ENCODE measurements around the gene SMARCD2. TPM values are rescaled to one million over a fixed set of nuclear protein-coding genes. Genes with fewer than 3 reads are reported as not detected.
A peak's percentile ranks its signal among the peaks of the same experiment; 100 is the strongest.

The SMARCD2 gene
- total RNA-seq, 1 experiment from 2014 or later: 50.6 TPM

GRCh38 chr17:63833026-63833740 is 9.3 kb downstream of the SMARCD2 start:
- H3K4me3 Mint-ChIP-seq (ENCODE audit: low read depth, unreplicated experiment): no peak overlapping the region
- peaks cover 25% of the 10 kb centered on the region for H3K36me3 Mint-ChIP-seq (ENCODE audit: insufficient read depth, unreplicated experiment)
- H3K9me3 Mint-ChIP-seq (ENCODE audit: low read depth, unreplicated experiment): no peaks in the 10 kb centered on the region
- no peaks in the 10 kb centered on the region for H3K27me3 Mint-ChIP-seq (ENCODE audit: unreplicated experiment)
- BruUV-seq (replicated peaks): no TSS peak
- DNase-seq: no peak
- peaks cover 11% of the 10 kb centered on the region for H3K4me1 Mint-ChIP-seq (ENCODE audit: low read depth, unreplicated experiment)
- CTCF ChIA-PET: no interaction called here
- no peak overlapping the region for H3K27ac Mint-ChIP-seq (ENCODE audit: unreplicated experiment)
- no peak for TF ChIP-seq CTCF (IDR thresholded peaks at IDR 0.05; ENCODE audit: unreplicated experiment)
- intact Hi-C loops (cut with micrococcal nuclease; ENCODE audit: unreplicated experiment): no loop called here

- Mint-ChIP-seq H3K4me3 (ENCODE audit: low read depth, unreplicated experiment) (no peak overlapping the region), H3K4me1 (ENCODE audit: low read depth, unreplicated experiment) (peaks cover 11% of the 10 kb centered on the region), H3K27me3 (ENCODE audit: unreplicated experiment) (no peaks in the 10 kb centered on the region), H3K9me3 (ENCODE audit: low read depth, unreplicated experiment) (no peaks in the 10 kb centered on the region), H3K36me3 (ENCODE audit: insufficient read depth, unreplicated experiment) (peaks cover 32% of the 10 kb centered on the region), H3K27ac (ENCODE audit: unreplicated experiment) (no peak overlapping the region)
- no peak for DNase-seq
- TF ChIP-seq CTCF (IDR thresholded peaks at IDR 0.05; ENCODE audit: unreplicated experiment): no peak
- BruUV-seq (replicated peaks): TSS peak; percentile 31
- CTCF ChIA-PET: no interaction called here
- intact Hi-C loops (cut with micrococcal nuclease; ENCODE audit: unreplicated experiment): no loop called here
Measured at GRCh38 chr17:63832455-63832854, 10.0 kb downstream of the SMARCD2 start.

GRCh38 chr17:63832014-63832413 is 10.5 kb downstream of the SMARCD2 start:
- DNase-seq: no peak
- H3K4me3 Mint-ChIP-seq (ENCODE audit: low read depth, unreplicated experiment): no peak overlapping the region

GRCh38 chr17:63831505-63831904 is 11.0 kb downstream of the SMARCD2 start:
- BruUV-seq (replicated peaks): no TSS peak
- peaks cover 11% of the 10 kb centered on the region for H3K4me1 Mint-ChIP-seq (ENCODE audit: low read depth, unreplicated experiment)
- peaks cover 42% of the 10 kb centered on the region for H3K36me3 Mint-ChIP-seq (ENCODE audit: insufficient read depth, unreplicated experiment)
- H3K9me3 Mint-ChIP-seq (ENCODE audit: low read depth, unreplicated experiment): no peaks in the 10 kb centered on the region
- CTCF ChIA-PET: no interaction called here
- no peaks in the 10 kb centered on the region for H3K27me3 Mint-ChIP-seq (ENCODE audit: unreplicated experiment)
- no peak overlapping the region for H3K27ac Mint-ChIP-seq (ENCODE audit: unreplicated experiment)
- H3K4me3 Mint-ChIP-seq (ENCODE audit: low read depth, unreplicated experiment): no peak overlapping the region
- no peak for TF ChIP-seq CTCF (IDR thresholded peaks at IDR 0.05; ENCODE audit: unreplicated experiment)
- intact Hi-C loops (cut with micrococcal nuclease; ENCODE audit: unreplicated experiment): no loop called here
- no peak for DNase-seq

More at GRCh38 chr17:63832014-63832413, 10.5 kb downstream of the SMARCD2 start:
- H3K27ac Mint-ChIP-seq (ENCODE audit: unreplicated experiment): no peak overlapping the region
- H3K9me3 Mint-ChIP-seq (ENCODE audit: low read depth, unreplicated experiment): no peaks in the 10 kb centered on the region
- BruUV-seq (replicated peaks): no TSS peak
- CTCF ChIA-PET: no interaction called here
- intact Hi-C loops (cut with micrococcal nuclease; ENCODE audit: unreplicated experiment): no loop called here
- H3K36me3 Mint-ChIP-seq (ENCODE audit: insufficient read depth, unreplicated experiment): peaks cover 37% of the 10 kb centered on the region
- no peak for TF ChIP-seq CTCF (IDR thresholded peaks at IDR 0.05; ENCODE audit: unreplicated experiment)
- H3K27me3 Mint-ChIP-seq (ENCODE audit: unreplicated experiment): no peaks in the 10 kb centered on the region
- peaks cover 11% of the 10 kb centered on the region for H3K4me1 Mint-ChIP-seq (ENCODE audit: low read depth, unreplicated experiment)
